HG03432 (cell line): Measurements from ENCODE around the gene LY6G6D.

Experiments used
- ATAC-seq: cut with Tn5 transposase; IDR thresholded peaks from one replicate; pipeline ENCODE4 v1.9.1; 2021; ENCODE audit warnings: mild to moderate bottlenecking, moderate library complexity; ENCODE audit not compliant: unreplicated experiment

LY6G6D gene

GRCh38 chr6:31717499-31718222 is 2.5 kb downstream of the LY6G6D start:
- ATAC-seq, result no peak

GRCh38 chr6:31718265-31718664 is 3.1 kb downstream of the LY6G6D start:
- ATAC-seq, result no peak

GRCh38 chr6:31719001-31719400 is 3.9 kb downstream of the LY6G6D start:
- ATAC-seq, result no peak

GRCh38 chr6:31720196-31720770 is 5.1 kb downstream of the LY6G6D start:
- ATAC-seq, result no peak

- ATAC-seq, result no peak
Measured at GRCh38 chr6:31721351-31722020, 6.3 kb downstream of the LY6G6D start, which contains the start of gene LY6G6C. Gene LY6G6C, minus strand, starts transcription at chr6:31721746. Its CDS starts 67 bp downstream, at chr6:31721679.

GRCh38 chr6:31722173-31722572 is 7.0 kb downstream of the LY6G6D start:
- ATAC-seq, result no peak

GRCh38 chr6:31723245-31723979 is 8.3 kb downstream of the LY6G6D start, which contains the start of gene MPIG6B:
Gene MPIG6B, plus strand, starts transcription at chr6:31723373. Its CDS starts 11 bp downstream, at chr6:31723384.
- no peak for ATAC-seq

GRCh38 chr6:31723980-31724691 is 9.0 kb downstream of the LY6G6D start:
- ATAC-seq, result no peak

- ATAC-seq, result no peak
Measured at GRCh38 chr6:31725502-31726350, 10.6 kb downstream of the LY6G6D start.

- ATAC-seq, result peak; percentile 47
Measured at GRCh38 chr6:31727034-31727716, 12.0 kb downstream of the LY6G6D start.

- no peak for ATAC-seq
Measured at GRCh38 chr6:31727717-31728671, 12.8 kb downstream of the LY6G6D start.

- ATAC-seq, result peak; percentile 10
Measured at GRCh38 chr6:31728767-31729514, 13.8 kb downstream of the LY6G6D start, which contains the start of gene DDAH2. Gene DDAH2, minus strand, starts transcription at chr6:31729299. Its CDS starts 138 bp downstream, at chr6:31729161.

- ATAC-seq, result peak; percentile 49
Measured at GRCh38 chr6:31729515-31729978, 14.4 kb downstream of the LY6G6D start.

GRCh38 chr6:31729979-31730630 is 15.0 kb downstream of the LY6G6D start:
- ATAC-seq, result peak; percentile 38

GRCh38 chr6:31730631-31731086 is 15.5 kb downstream of the LY6G6D start:
- no peak for ATAC-seq

- ATAC-seq, result no peak
Measured at GRCh38 chr6:31732029-31732428, 16.9 kb downstream of the LY6G6D start.
